Suprapubic skin (tissue), 3 donors: ENCODE data around the gene SUSD5.

Source experiments
- CTCF ChIP-seq, 2 donors: fragments of 200-600 bp in 1 of 2; fragments of 450-650 bp in 1 of 2; sonication (generic) in 1 of 2; IDR thresholded peaks; one replicate each; pipeline ENCODE4 v1.5.1; 2016 to 2019; ENCODE audit warnings: antibody characterized with exemption in 2 of 2, mild to moderate bottlenecking in 1 of 2, moderate library complexity in 1 of 2
- POLR2A ChIP-seq, 2 donors: fragments of 450-650 bp; IDR thresholded peaks; one replicate each; pipeline ENCODE4 v1.6.1; 2017; ENCODE audit warnings: antibody characterized with exemption in 2 of 2, mild to moderate bottlenecking in 2 of 2, moderate library complexity in 2 of 2

GRCh38 chr3:33146791-33147445, 71.7 kb downstream of the SUSD5 start:
- no peak for TF ChIP-seq CTCF (IDR thresholded peaks at IDR 0.05)
- TF ChIP-seq POLR2A (IDR thresholded peaks at IDR 0.05) = no peak
